Fibroblast of peridontal ligament (primary cell): ENCODE data around the gene CFAP69.

Experiments used
- DNase-seq: peaks from one replicate; pipeline ENCODE4 v3.0.0-alpha.2; 2010; ENCODE audit errors: extremely low read depth

Gene CFAP69, protein sequence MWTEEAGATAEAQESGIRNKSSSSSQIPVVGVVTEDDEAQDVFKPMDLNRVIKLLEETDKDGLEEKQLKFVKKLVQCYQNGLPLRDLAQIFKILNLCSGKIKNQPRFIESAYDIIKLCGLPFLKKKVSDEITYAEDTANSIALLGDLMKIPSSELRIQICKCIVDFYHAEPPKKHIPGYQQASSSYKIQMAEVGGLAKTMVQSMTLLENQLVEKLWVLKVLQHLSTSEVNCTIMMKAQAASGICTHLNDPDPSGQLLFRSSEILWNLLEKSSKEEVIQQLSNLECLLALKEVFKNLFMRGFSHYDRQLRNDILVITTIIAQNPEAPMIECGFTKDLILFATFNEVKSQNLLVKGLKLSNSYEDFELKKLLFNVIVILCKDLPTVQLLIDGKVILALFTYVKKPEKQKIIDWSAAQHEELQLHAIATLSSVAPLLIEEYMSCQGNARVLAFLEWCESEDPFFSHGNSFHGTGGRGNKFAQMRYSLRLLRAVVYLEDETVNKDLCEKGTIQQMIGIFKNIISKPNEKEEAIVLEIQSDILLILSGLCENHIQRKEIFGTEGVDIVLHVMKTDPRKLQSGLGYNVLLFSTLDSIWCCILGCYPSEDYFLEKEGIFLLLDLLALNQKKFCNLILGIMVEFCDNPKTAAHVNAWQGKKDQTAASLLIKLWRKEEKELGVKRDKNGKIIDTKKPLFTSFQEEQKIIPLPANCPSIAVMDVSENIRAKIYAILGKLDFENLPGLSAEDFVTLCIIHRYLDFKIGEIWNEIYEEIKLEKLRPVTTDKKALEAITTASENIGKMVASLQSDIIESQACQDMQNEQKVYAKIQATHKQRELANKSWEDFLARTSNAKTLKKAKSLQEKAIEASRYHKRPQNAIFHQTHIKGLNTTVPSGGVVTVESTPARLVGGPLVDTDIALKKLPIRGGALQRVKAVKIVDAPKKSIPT

GRCh38 chr7:90244909-90245851, at the start of gene CFAP69:
CFAP69 (plus strand) TSS chr7:90245174; CDS start chr7:90245425, 251 bp downstream.
- peak; percentile 86 for DNase-seq

DNA sequence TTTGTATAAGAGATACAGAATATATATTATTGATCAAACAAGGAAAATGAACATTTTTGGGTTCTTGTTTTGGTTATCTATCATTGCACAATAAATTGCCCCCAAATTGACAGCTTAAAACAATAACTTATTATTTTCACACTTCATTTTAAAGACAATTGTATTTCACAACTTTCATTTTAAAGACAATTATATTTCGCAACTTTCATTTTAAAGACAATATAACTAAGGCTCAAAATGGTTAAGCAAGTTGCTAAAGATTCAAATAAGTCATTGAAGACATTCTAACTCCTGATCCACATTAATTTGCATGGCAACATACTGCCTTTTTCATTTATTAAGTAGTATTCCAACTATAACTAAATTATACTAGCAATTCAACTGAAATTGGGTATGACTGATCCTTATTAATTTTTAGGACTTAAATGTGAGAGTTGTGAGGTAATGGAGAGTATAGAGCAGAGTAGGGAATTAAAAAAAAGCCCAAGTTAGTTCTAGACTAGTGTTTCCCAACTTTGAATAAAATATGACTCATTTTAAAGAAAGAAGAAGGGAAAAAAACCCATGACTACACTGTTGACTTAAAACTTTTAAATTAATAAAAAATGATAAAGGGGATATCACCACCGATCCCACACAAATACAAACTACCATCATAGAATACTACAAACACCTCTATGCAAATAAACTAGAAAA, 43.3 kb upstream of the CFAP69 start:
- no peak for DNase-seq

DNA sequence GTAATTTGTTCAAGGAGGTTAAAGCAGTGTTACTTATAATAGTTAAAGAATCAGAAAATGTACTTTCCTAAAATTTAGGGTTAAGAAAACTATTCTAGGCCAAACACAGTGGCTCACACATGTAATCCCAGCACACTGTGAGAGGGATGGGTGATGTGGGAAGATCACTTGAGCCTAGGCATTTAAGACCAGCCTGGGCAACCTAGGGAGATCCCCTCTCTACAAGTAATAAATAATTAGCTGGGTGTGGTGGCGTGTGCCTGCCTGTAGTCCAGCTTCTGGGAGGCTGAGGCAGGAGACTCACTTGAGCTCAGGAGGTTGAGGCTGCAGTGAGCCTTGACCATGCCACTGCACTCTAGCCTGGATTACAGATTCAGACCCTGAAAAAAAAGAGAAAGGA, 37.0 kb upstream of the CFAP69 start:
- DNase-seq, result no peak

GRCh38 chr7:90209776-90210175, 35.2 kb upstream of the CFAP69 start:
- DNase-seq, result peak; percentile 66

DNA sequence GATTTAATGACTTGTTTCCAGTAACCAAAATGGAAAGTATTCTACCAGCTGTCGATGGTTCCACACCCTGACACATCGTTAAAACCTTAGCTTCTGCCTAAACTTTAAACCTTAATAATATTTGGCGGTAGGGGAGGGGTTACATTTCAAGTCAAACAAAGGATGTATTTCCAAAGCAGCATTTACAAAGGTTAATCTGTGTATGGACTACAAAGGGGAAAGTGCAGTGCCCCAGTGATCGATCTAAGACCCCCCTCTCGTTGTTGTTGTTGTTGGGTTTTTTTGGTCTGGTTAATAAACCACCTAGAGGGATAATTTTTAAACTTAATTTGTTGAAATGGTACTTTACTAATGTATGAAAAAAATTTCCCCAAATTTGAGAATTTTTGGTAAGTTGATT, 34.5 kb upstream of the CFAP69 start:
- DNase-seq, result no peak

GRCh38 chr7:90210981-90211380, 34.0 kb upstream of the CFAP69 start:
- DNase-seq, result no peak

DNA sequence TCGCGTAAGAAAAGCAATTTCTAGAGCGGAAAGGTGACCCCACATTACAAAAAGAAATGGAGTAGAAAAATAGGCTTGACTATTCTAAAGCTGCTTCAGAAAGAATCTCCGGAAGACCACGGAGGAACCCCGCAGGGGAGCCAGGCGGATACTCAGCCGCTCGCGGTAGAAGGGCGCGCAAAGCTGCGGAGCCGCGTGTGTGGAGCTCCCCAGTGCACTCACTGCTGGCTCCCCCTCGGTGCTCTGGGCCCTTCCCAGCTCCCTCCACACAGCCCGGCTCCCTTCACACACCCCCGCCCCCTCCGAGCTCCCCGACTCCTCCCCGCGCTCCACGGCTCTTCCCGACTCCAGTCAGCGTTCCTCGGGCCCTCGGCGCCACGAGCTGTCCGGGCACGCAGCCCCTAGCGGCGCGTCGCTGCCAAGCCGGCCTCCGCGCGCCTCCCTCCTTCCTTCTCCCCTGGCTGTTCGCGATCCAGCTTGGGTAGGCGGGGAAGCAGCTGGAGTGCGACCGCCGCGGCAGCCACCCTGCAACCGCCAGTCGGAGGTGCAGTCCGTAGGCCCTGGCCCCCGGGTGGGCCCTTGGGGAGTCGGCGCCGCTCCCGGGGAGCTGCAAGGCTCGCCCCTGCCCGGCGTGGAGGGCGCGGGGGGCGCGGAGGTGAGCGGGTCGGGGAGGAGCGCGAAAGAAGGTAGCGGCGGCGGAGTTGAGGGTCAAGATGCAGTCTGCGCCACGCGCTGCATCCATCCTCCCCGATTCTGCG, 33.4 kb upstream of the CFAP69 start, which contains the start of gene STEAP2:
Gene STEAP2, plus strand, starts transcription at position 350 of the 758 bp plus-strand sequence. CDS start 13,343 bp downstream, outside the sequence.
- DNase-seq, result peak; percentile 90

DNA sequence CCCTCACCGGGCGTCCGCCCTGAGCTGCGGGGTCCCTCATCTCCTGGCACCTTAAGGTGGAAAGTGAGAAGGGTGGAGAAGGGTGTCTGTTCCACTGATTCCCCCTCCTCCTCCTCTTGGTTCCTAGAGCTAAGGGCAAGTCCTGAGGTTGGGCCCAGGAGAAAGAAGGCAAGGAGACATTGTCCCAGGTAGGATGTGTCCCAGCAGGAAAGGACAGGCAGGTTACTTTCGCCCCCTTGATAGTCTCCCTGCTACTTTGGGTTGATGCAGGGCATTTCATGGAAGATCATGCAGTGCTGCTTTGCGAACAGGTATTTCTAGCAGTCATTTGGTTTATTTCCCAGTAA, 32.9 kb upstream of the CFAP69 start:
- DNase-seq, result no peak

GRCh38 chr7:90213521-90213920, 31.5 kb upstream of the CFAP69 start:
- no peak for DNase-seq

GRCh38 chr7:90216080-90216674, 28.8 kb upstream of the CFAP69 start:
- peak; percentile 83 for DNase-seq

DNA sequence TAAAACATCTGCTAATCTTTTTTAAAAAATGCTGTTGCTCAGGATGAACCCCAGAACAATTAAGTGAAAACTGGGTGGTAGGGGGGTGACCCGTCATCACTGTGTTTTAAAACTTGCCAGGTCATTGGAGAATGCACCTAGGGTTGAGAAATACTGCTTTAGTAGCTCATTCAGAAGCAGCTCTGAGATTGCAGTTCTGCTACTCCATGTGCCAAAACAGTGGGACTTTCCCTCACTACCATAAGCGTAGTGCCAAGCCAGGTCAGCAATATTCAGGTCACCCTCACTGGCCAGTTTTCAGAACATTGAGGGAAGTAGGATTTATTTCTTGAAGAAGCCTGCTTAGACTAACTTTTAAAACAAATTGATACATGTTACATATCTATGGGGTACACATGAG, 28.2 kb upstream of the CFAP69 start:
- DNase-seq, result no peak

GRCh38 chr7:90222390-90222789, 22.6 kb upstream of the CFAP69 start:
- no peak for DNase-seq

- DNase-seq, result peak; percentile 65
Measured at GRCh38 chr7:90222811-90223725, 21.9 kb upstream of the CFAP69 start.

DNA sequence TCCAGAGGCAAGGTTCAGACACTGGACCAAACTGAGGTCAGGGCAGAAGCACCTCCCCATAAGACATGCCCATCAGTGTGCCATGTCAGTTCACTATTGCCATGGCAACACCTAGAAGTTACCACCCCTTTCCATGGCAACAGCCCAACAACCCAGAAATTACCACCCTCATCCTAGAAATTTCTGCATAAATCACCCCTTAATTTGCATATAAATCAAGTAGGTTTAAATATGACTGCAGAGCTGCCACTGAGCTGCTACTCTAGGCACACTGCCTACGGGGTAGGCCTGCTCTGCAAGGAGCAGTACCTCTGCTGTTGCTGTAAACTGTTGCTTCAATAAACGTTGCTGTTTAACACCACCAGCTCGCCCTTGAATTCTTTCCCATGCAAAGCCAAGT, 20.8 kb upstream of the CFAP69 start:
- DNase-seq, result no peak

DNA sequence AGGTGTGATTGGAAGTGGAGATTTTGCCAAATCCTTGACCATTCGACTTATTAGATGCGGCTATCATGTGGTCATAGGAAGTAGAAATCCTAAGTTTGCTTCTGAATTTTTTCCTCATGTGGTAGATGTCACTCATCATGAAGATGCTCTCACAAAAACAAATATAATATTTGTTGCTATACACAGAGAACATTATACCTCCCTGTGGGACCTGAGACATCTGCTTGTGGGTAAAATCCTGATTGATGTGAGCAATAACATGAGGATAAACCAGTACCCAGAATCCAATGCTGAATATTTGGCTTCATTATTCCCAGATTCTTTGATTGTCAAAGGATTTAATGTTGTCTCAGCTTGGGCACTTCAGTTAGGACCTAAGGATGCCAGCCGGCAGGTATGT, 19.8 kb upstream of the CFAP69 start:
- no peak for DNase-seq

GRCh38 chr7:90225601-90226000, 19.4 kb upstream of the CFAP69 start:
- DNase-seq, result no peak

DNA sequence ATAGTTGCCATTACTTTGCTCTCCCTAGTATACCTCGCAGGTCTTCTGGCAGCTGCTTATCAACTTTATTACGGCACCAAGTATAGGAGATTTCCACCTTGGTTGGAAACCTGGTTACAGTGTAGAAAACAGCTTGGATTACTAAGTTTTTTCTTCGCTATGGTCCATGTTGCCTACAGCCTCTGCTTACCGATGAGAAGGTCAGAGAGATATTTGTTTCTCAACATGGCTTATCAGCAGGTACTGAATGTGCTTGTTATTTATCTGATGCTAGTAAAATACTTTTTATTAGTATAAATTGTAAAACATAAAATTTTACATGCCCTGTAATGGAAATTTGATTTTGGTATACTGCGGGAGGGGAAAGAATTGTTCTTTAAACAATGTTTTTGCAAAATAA, 17.7 kb upstream of the CFAP69 start:
- DNase-seq, result no peak

DNA sequence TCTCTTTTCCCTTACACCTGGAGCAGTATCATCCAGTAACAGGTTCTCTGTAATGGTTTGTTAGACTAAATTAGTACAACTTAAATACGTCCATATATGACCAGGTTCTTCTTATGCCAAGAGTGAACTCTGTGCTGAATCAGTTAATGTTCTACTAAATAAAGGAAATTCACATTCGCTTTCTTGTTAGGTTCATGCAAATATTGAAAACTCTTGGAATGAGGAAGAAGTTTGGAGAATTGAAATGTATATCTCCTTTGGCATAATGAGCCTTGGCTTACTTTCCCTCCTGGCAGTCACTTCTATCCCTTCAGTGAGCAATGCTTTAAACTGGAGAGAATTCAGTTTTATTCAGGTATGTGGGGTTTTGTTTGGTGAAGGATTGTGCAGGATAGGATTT, 15.3 kb upstream of the CFAP69 start:
- no peak for DNase-seq

- no peak for DNase-seq
Measured at GRCh38 chr7:90230834-90231233, 14.1 kb upstream of the CFAP69 start.
